ENCODE measurements around the gene LRRC1. TPM values are rescaled to one million over a fixed set of nuclear protein-coding genes. Genes with fewer than 3 reads are reported as not detected.
A peak's percentile ranks its signal among the peaks of the same experiment; 100 is the strongest.

LRRC1 gene
- total RNA-seq, 1 experiment from 2014 or later: 10.3 TPM

GRCh38 chr6:53813801-53814200 is 19.0 kb downstream of the LRRC1 start:
- no peak overlapping the region for H3K4me3 Mint-ChIP-seq
- H3T11ph ChIP-seq (ENCODE audit: low read length): no peak overlapping the region
- H3K23me2 ChIP-seq (ENCODE audit: insufficient read length, low read depth, low read length, poor library complexity, severe bottlenecking): no peaks in the 10 kb centered on the region
- H4K8ac ChIP-seq (replicated peaks; ENCODE audit: insufficient read length, low read depth, low read length): no peak overlapping the region
- no peaks in the 10 kb centered on the region; the same call in 1 of the 2 replicates for H3K79me2 ChIP-seq (ENCODE audit: insufficient read depth, low read length)
- no peak for TF ChIP-seq CTCF (conservative IDR thresholded peaks at IDR 0.05)
- no CpG with 5 or more reads among the region's 1 CpG for WGBS (ENCODE audit: extremely low coverage, insufficient read length, low lambda C conversion rate)
- H3K4me1 Mint-ChIP-seq: peaks cover 32 to 37% of the 10 kb centered on the region in 2 experiments
- H3K4ac ChIP-seq (ENCODE audit: low read depth, low read length): no peak overlapping the region
- H3K27ac ChIP-seq (ENCODE audit: insufficient read length, low read depth, low read length): no peak overlapping the region
- H3K27me3 Mint-ChIP-seq (ENCODE audit: low read depth): no peaks in the 10 kb centered on the region
- H3K4me2 ChIP-seq (ENCODE audit: insufficient read depth, insufficient read length, low read length): no peak overlapping the region
- H4K5ac ChIP-seq (ENCODE audit: insufficient read length, low read depth, low read length): no peak overlapping the region
- H3K36me3 Mint-ChIP-seq (ENCODE audit: insufficient read depth in 1 of 3, low read depth in 3 of 3): no peaks in the 10 kb centered on the region
- no peaks in the 10 kb centered on the region for H4K20me1 ChIP-seq (ENCODE audit: control insufficient read depth, insufficient read depth, insufficient read length)
- no peak overlapping the region for H2BK12ac ChIP-seq (ENCODE audit: insufficient read length, low read depth, low read length)
- peak overlapping the region in 2 of 3 experiments; percentile 8 to 23; a peak in 3 of 7 replicates for H3K27ac Mint-ChIP-seq
- peaks cover 2% of the 10 kb centered on the region; the same call in 1 of the 2 replicates for H3K4me1 ChIP-seq (ENCODE audit: insufficient read depth, low read length)
- no peak overlapping the region for H2BK120ac ChIP-seq (ENCODE audit: low read depth, low read length, poor library complexity, severe bottlenecking)
- no peak overlapping the region for H3K56ac ChIP-seq (ENCODE audit: insufficient read length, low read depth, low read length)
- no peaks in the 10 kb centered on the region for H3K9me3 Mint-ChIP-seq
- H3K9me3 ChIP-seq (ENCODE audit: control insufficient read depth, low read depth, low read length): no peaks in the 10 kb centered on the region
- H2BK20ac ChIP-seq (ENCODE audit: low read depth, low read length, poor library complexity, severe bottlenecking): no peak overlapping the region
- no peak overlapping the region for H3K9ac ChIP-seq (ENCODE audit: extremely low read depth, insufficient read length, low read length)
- H3K18ac ChIP-seq (ENCODE audit: insufficient read length, low read depth, low read length): no peak overlapping the region
- no peak overlapping the region for H2BK5ac ChIP-seq (ENCODE audit: insufficient read length, low read length)
- no peaks in the 10 kb centered on the region for H3K27me3 ChIP-seq (ENCODE audit: insufficient read depth, low read length)
- no peak overlapping the region for H2AK5ac ChIP-seq (ENCODE audit: insufficient read length, low read length)
- H3K79me1 ChIP-seq (ENCODE audit: insufficient read depth, low read depth, low read length, poor library complexity, severe bottlenecking): no peaks in the 10 kb centered on the region
- no peak overlapping the region for H4K91ac ChIP-seq (ENCODE audit: insufficient read length, low read depth, low read length)
- no peak overlapping the region for H3K23ac ChIP-seq (ENCODE audit: insufficient read length, low read depth, low read length)
- no peak overlapping the region for H3K14ac ChIP-seq (ENCODE audit: insufficient read depth, low read length)
- no peak overlapping the region for H2BK15ac ChIP-seq (ENCODE audit: low read depth, low read length)
- DNase-seq: no peak
- H2AFZ ChIP-seq (ENCODE audit: low read length): no peak overlapping the region

Measured in H9 (cell line).